Activated CD4-positive, alpha-beta T cell treated with anti-CD3 and anti-CD28 coated beads, Interleukin-2, Interleukin-4, amounts not matched to agents 100 ng/mL and 50 ng/mL, durations not matched to agents 16 hours and 8 hours (primary cell): ENCODE data around the gene LYSMD1.

Source experiments
- DNase-seq: peaks from one replicate; pipeline ENCODE4 v3.0.0-alpha.2; 2020; ENCODE audit warnings: low spot score

The LYSMD1 gene

GRCh38 chr1:151175863-151176262 is 10.2 kb upstream of the LYSMD1 start, which contains the start of gene TMOD4:
Gene TMOD4, minus strand, starts transcription at chr1:151175981. Its CDS starts 1,106 bp downstream, at chr1:151174875.
- no peak for DNase-seq

- DNase-seq = no peak
Observed at GRCh38 chr1:151175041-151175741, 9.5 kb upstream of the LYSMD1 start.

- DNase-seq = no peak
Observed at GRCh38 chr1:151171190-151171589, 5.5 kb upstream of the LYSMD1 start.

- DNase-seq = no peak
Observed at GRCh38 chr1:151167116-151167515, 1.4 kb upstream of the LYSMD1 start.

GRCh38 chr1:151166505-151166956 is 829 bp upstream of the LYSMD1 start:
- no peak for DNase-seq

- DNase-seq = no peak
Observed at GRCh38 chr1:151165281-151165737, 393 bp downstream of the LYSMD1 start.

GRCh38 chr1:151164732-151165280 is 896 bp downstream of the LYSMD1 start:
- no peak for DNase-seq

- DNase-seq = no peak
Observed at GRCh38 chr1:151159373-151159772, 6.3 kb downstream of the LYSMD1 start.

- DNase-seq = no peak
Observed at GRCh38 chr1:151158751-151159251, 6.9 kb downstream of the LYSMD1 start.

- no peak for DNase-seq
Observed at GRCh38 chr1:151158326-151158725, 7.4 kb downstream of the LYSMD1 start.

- DNase-seq = peak; percentile 70
Observed at GRCh38 chr1:151157067-151157531, 8.6 kb downstream of the LYSMD1 start.

- DNase-seq = peak; percentile 76
Observed at GRCh38 chr1:151156515-151156819, 9.2 kb downstream of the LYSMD1 start, which contains the start of gene TNFAIP8L2. Gene TNFAIP8L2, plus strand, starts transcription at chr1:151156649. Its CDS starts 2,049 bp downstream, at chr1:151158698.

- no peak for DNase-seq
Observed at GRCh38 chr1:151147665-151148064, 18.0 kb downstream of the LYSMD1 start.

GRCh38 chr1:151147132-151147503 is 18.6 kb downstream of the LYSMD1 start:
- DNase-seq = no peak

GRCh38 chr1:151146412-151147131 is 19.1 kb downstream of the LYSMD1 start, which contains the start of gene SEMA6C:
Gene SEMA6C, minus strand, starts transcription at chr1:151146631. Its CDS starts 4,010 bp downstream, at chr1:151142621.
- peak; percentile 88 for DNase-seq

GRCh38 chr1:151146072-151146411 is 19.7 kb downstream of the LYSMD1 start:
- DNase-seq = no peak

GRCh38 chr1:151145304-151146071 is 20.2 kb downstream of the LYSMD1 start:
- DNase-seq = no peak

- no peak for DNase-seq
Observed at GRCh38 chr1:151144474-151145303, 21.0 kb downstream of the LYSMD1 start.

- DNase-seq = no peak
Observed at GRCh38 chr1:151143986-151144385, 21.7 kb downstream of the LYSMD1 start.

GRCh38 chr1:151143057-151143435 is 22.7 kb downstream of the LYSMD1 start:
- DNase-seq = no peak

GRCh38 chr1:151142411-151143056 is 23.2 kb downstream of the LYSMD1 start:
- DNase-seq = no peak
